Measurements from ENCODE around the gene CCR5. TPM values are rescaled to one million over a fixed set of nuclear protein-coding genes. Genes with fewer than 3 reads are reported as not detected.

CCR5 gene
- total RNA-seq, 1 experiment from 2014 or later = not detected

- no peak for DNase-seq (ENCODE audit: low read depth, low spot score)
- intact Hi-C loops (cut with micrococcal nuclease; ENCODE audit: unreplicated experiment) = no loop called here
- no peak overlapping the region for H3K27ac ChIP-seq (ENCODE audit: low read length)
- no peak for ATAC-seq
- in situ Hi-C loops (cut with HindIII; ENCODE audit: low pct_unique_long_range_greater_than_20kb, low sequenced_read_pairs) = no loop called here
- no peaks in the 10 kb centered on the region; the same call in 1 of the 2 replicates for H3K27me3 ChIP-seq (ENCODE audit: control insufficient read depth, insufficient read depth, low read length)
- H3K4me3 ChIP-seq (ENCODE audit: low read depth in 2 of 2, low read length in 2 of 2) = no peak overlapping the region
- no peaks in the 10 kb centered on the region for H3K36me3 ChIP-seq (ENCODE audit: control insufficient read depth, insufficient read depth, low read length)
- ChIA-PET CTCF (interaction anchor here (0.9 kb wide), 1 partner anchor 282 kb away, joined by 20 read pairs; no protein-coding TSS in a partner anchor), POLR2A (no interaction called here)
- no peaks in the 10 kb centered on the region for H3K9me3 ChIP-seq (ENCODE audit: control insufficient read depth, insufficient read depth, low read depth, low read length)
- TF ChIP-seq CTCF (IDR thresholded peaks at IDR 0.05) (no peak), SIN3A (IDR thresholded peaks at IDR 0.05; ENCODE audit: borderline replicate concordance, insufficient read depth, low read depth, low read length) (no peak), REST (IDR thresholded peaks at IDR 0.05; ENCODE audit: insufficient read depth in 1 of 2, low read depth in 2 of 2, low read length in 1 of 2) (no peak), POLR2AphosphoS5 (IDR thresholded peaks at IDR 0.05; ENCODE audit: low read depth, low read length) (no peak), TCF7L2 (IDR thresholded peaks at IDR 0.05; ENCODE audit: low read depth, low read length) (no peak)
- no TSS peak for BruUV-seq (replicated peaks)
- no peaks in the 10 kb centered on the region for H3K4me1 ChIP-seq (ENCODE audit: control insufficient read depth, insufficient read depth, low read length)
Measured at GRCh38 chr3:46369151-46369550, 1.6 kb upstream of the CCR5 start.

GRCh38 chr3:46369675-46370132 is 1.0 kb upstream of the CCR5 start:
- in situ Hi-C loops (cut with HindIII; ENCODE audit: low pct_unique_long_range_greater_than_20kb, low sequenced_read_pairs) = no loop called here
- DNase-seq (ENCODE audit: low read depth, low spot score) (no peak), ATAC-seq (no peak)
- Histone ChIP-seq H3K4me3 (ENCODE audit: low read depth in 2 of 2, low read length in 2 of 2) (no peak overlapping the region), H3K4me1 (ENCODE audit: control insufficient read depth, insufficient read depth, low read length) (no peaks in the 10 kb centered on the region), H3K27ac (ENCODE audit: low read length) (no peak overlapping the region), H3K36me3 (ENCODE audit: control insufficient read depth, insufficient read depth, low read length) (no peaks in the 10 kb centered on the region), H3K27me3 (ENCODE audit: control insufficient read depth, insufficient read depth, low read length) (no peaks in the 10 kb centered on the region; the same call in 1 of the 2 replicates), H3K9me3 (ENCODE audit: control insufficient read depth, insufficient read depth, low read depth, low read length) (no peaks in the 10 kb centered on the region)
- ChIA-PET POLR2A (no interaction called here), CTCF (no interaction called here)
- intact Hi-C loops (cut with micrococcal nuclease; ENCODE audit: unreplicated experiment) = loop anchor here (10.0 kb wide), 2 partner anchors 285 to 435 kb away; no protein-coding TSS in a partner anchor
- TF ChIP-seq TCF7L2 (IDR thresholded peaks at IDR 0.05; ENCODE audit: low read depth, low read length) (no peak), POLR2AphosphoS5 (IDR thresholded peaks at IDR 0.05; ENCODE audit: low read depth, low read length) (no peak), REST (IDR thresholded peaks at IDR 0.05; ENCODE audit: insufficient read depth in 1 of 2, low read depth in 2 of 2, low read length in 1 of 2) (no peak), CTCF (IDR thresholded peaks at IDR 0.05) (no peak)
- no TSS peak for BruUV-seq (replicated peaks)

Data from Panc1 (cell line).